ENCODE measurements around the gene TRAPPC11.
"Not testable (repeated sequence)": the region's sequence is repeated elsewhere in the genome, so short reads cannot be mapped to it uniquely, and the experiment has no call there.

TRAPPC11 gene

DNA sequence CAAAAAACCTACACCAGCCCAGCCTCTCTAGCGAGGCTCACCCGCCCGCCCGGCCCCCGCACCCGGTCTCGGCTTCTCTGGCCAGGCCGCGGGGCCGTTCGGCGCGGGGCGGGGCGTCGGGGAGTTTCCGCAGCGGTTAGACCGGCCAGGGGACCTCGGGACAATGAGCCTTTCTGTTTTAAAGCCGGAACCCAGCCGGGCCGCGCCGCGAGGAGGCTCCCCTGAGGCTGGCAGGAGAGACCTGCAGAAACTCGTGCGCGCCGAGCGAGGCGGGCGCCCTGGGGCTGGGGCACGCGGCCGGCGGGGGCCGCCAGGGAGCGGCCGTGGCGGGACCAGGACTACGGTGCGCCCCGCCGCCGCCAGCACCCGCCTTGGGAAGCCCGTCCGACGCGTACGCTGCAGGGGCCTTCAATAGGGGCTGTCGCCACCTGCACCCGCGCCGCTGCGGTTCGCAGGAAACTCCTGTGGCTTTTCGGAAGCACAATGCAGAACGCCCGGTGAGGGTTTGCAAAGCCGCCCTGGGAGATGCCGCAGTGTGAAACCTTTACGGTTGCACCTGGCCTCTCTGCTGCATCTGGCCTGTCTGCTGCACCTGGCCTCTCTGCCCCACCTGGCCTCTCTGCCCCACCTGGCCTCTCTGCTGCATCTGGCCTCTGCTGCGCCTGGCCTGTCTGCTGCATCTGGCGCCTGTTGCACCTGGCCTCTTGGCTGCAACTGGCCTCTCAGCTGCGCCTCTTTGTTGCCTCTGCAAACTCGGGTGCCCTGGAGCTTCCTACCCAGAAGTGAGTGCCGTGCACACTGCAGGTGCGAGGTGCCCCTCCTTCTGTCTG lies 63.9 kb downstream of the TRAPPC11 start:
- no peak for FAIRE-seq

DNA sequence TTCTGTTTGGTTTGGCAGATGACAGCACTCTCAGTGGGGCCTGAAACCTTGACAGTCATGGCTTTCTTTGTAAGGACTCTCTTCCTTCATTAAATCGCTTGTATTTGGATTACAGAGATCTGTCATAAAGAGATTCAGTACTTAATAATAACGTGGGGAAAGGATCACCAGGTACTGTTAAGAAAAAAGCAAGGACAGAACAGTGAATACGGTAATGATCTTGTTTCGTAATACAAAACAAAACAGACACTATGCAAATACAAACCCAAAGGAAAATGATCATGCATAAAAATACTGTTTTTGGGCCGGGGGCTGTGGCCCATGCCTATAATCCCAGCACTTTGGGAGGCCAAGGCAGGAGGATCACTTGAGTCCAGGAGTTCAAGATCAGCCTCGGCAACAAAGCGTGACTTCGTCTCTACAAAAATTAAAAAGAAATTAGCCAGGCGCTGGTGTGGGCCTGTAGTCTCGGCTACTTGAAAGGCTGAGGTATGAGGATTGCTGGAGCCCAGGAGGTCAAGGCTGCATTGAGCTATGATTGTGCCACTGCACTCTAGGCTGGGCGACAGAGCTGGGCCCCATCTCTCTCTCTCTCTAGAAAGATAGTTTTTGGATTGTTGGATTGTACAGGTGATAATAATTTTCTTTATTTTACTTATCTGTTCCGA lies 64.6 kb downstream of the TRAPPC11 start:
- FAIRE-seq: no peak

DNA sequence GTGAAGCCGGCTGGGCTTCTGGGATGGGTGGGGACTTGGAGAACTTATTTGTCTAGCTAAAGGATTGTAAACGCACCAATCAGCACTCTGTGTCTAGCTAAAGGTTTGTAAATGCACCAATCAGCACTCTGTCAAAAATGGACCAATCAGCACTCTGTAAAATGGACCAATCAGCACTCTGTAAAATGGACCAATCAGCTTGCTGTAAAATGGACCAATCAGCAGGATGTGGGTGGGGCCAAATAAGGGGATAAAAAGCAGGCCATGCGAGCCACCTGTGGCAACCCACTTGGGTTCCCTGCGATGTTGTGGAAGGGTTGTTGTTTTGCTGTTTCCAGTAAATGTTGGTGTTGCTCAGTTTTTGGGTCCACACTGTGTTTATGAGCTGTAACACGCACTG lies 66.5 kb downstream of the TRAPPC11 start:
- FAIRE-seq: not testable (repeated sequence)

DNA sequence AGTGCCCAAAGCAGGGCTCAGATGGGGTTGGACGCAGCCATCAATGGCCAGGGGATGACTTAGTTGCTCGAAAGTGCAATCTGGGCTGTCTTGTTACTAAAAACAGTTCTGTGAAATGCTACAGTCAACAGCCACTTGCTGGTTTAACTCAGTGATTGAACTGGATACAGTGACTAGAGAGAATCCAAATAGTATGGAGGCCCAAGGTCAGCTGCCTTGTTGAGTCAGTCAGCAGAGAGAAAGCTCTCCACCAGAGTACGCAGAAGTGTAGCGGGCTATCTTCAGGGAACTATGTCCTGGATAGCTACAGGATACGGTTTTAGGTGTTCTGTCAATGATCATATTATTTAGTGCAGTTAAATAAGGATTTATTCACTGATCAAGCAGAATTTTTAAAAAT lies 68.4 kb downstream of the TRAPPC11 start:
- FAIRE-seq: no peak

DNA sequence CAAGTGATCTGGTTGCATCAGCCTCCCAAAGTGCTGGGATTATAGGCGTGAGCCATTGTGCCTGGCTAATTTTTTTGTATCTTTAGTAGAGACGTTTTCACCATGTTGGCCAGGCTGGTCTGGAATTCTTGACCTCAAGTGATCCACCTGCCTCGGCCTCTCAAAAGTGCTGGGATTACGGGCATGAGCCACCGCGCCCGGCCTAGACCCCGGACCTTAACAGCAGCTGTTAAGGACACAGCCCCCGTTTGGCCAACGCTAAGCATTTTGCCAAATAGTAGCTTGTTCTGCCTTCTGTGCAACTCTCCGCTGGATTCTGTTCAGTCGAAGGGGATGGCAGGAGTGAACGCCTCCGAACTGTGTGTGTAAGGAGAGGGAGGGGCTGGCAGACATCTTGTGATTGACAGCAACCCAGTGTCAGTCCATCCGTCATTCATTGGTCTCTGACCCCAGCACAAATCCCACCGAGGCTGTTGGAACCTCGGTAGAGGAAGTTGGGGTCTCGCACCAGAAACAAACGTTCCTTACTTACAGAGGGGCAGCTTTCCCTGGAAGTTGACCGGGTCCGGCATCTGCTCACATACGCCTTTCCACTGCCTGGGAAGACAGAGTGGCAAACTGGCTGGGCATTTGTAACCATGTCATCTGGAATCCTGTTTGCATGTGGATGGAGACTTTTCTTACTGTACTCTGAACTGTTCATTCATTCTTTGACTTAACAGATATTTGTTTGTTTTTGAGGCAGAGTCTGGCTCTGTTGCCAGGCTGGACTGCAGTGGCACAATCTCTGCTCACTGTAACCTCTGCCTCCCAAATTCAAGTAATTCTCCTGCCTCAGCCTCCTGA lies 69.4 kb downstream of the TRAPPC11 start:
- FAIRE-seq: no peak

DNA sequence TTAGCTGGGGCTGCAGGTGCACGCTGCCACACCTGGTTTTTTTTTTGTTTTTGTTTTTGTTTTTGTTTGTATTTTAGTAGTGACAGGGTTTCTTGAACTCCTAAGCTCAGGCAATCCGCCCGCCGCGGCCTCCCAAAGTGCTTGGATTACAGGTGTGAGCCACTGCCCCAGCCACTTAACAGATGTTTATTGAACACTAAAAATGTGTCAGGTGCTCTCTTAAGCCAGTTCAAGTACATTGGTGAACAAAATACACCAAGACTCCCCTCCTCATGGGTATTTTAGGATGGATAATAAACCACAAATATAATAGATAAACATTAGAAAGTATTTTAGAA lies 69.9 kb downstream of the TRAPPC11 start:
- FAIRE-seq: no peak

- no peak for FAIRE-seq
Measured at GRCh38 chr4:183729430-183730328, 70.6 kb downstream of the TRAPPC11 start.

- no peak for FAIRE-seq
Measured at GRCh38 chr4:183732296-183732695, 73.2 kb downstream of the TRAPPC11 start.

DNA sequence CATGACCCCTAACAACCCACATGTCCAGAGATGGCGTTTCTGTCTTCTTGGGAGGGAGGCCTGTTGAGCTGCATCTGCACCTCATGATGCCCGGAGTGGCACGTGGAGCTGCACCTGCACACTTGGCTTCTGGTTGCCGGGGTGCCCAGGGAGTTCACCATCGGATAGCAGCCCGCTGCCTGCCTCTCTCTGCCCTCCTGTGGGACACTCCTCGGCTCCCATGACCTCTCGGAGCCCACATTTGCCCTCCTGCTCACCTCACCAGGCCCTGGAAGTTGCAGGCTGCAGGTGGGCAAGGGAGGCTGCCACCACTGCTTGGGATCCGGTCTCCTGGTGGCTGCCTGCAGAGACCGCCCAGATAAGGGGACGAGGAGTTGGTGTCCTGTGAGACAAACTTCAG lies 74.1 kb downstream of the TRAPPC11 start:
- FAIRE-seq: no peak

DNA sequence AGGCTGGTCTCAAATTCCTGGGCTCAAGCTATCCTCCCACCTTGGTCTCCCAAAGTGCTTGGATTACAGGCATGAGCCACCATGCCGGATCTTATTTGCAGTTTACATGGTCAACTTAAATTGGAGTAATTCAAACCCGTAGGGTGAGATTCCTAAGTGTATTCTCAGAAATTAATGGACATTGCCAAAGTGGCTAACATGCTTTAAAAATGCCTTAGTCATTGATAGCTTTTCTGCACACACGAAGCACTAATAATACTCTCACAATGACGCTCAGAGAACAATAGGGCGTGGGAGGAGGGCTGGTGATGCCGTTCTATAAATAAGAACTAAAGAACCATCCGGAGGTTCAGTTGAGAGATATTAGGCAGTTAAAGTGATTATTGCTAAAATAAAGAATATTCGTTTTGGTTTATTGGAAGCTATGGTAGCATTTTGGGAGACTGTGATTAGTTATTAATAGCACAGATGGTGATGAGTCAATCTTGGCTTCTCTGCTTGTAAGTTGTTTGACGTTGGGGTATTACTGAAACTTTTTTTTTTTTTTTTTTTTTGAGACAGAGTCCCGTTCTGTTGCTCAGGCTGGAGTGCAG lies 79.1 kb downstream of the TRAPPC11 start:
- no peak for FAIRE-seq

DNA sequence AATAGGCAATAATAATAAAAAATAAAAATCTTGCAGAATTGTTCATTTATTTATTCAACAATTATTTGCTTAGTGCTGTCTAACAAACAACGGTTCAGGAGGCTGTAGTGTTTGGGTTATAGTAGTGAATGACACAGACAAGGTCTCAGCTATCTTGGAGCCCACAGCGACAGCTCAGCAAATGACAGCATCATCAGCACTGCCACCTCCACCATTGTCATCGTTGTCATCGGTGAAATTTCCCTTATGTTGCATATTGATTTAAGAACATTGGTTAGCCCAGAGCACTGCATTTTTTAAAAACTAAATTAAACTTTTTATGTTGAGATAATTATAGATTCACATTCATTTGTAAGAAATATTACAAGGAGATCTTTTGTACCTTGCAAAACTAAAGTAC lies 79.9 kb downstream of the TRAPPC11 start:
- FAIRE-seq: no peak

- no peak for FAIRE-seq
Measured at GRCh38 chr4:183746305-183747229, 87.5 kb downstream of the TRAPPC11 start.

DNA sequence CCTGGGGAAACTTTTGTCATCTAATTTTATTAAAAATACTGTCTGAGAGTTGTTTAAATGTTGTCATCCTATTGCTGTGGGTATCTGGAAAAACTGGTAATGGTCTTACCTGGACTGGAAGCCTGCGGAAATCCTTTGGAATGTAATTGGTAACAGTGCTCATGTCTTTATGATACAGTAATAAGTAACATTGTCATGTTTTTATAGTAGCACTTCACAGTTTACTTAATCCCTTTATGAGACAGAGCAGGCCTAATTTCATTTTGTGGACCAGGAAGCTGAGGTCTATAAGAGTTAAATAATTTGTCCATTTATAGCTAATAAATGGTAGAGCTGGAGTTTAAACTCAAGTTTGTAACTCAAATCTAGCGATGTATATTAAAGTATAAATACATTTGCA lies 88.3 kb downstream of the TRAPPC11 start:
- FAIRE-seq: no peak

DNA sequence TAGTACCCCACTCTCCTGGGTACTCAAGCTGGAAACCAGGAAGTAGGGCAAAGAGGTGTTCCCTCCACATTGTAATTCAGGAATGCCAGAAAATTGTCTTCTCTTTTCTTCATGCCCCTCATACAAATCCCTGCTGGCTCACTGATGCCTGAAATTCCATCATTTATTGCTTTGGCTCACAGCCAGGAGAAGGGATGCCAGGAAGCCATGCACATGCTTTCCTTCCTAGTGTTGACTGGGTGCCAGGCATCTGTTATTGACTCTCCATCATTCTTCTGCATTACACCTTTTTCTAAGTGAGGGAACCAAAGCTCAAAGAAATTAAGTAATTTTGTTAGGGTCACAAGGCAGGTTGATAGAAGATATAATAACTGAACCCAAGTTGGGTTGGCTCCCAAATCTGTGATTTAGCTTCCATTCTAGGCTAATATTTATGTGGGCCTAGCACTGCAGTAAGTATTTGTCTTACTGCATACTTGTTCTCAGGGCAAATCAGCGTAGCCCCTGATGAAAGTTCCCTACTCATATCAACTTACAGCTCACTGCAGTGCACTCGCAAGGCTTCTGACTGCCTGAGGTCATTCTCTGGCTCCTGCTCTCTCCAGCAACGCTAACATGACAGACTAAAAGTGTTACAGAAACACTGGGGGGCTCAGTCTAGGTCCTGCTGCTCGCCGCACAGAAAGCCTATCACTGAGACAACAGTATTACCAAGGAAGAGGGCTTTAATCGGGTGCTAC lies 89.0 kb downstream of the TRAPPC11 start:
- no peak for FAIRE-seq

- no peak for FAIRE-seq
Measured at GRCh38 chr4:183751106-183751505, 92.0 kb downstream of the TRAPPC11 start.

- no peak for FAIRE-seq
Measured at GRCh38 chr4:183755596-183755995, 96.5 kb downstream of the TRAPPC11 start.

- no peak for FAIRE-seq
Measured at GRCh38 chr4:183757060-183757459, 98.0 kb downstream of the TRAPPC11 start.

DNA sequence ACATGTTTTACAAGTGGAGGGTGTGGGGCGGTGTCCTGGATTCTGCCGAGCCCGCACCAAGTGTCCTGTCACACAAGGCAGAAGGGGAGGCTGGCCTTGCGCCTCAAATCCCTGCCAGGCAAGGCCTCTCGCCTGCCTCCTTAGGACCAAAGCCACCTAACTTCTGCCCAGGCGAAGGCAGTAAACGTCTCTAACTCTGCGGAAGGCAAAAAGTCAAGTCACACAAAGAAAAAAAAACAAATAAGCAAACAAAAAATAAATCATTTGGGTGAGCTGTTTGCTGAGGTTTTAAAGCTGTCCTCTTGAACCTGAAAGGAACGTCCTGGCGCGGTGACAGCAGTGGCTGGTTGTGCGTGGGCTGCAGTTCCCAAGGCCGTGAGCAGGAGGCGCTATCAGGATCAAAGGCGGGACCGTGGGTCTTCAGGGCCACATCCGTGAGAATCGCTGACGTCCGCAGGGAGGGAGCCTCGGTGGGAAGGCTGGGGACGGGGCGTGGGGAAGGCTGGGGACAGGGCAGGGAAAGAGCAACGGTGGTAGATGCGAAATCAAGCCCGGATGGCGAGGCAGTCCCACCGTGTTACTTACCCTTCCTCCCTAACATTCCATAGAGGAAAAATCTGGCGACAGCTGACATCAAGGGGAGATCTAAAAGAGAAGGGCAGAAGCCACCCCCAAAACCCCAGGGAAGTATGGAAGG lies 99.1 kb downstream of the TRAPPC11 start:
- no peak for FAIRE-seq

- no peak for FAIRE-seq
Measured at GRCh38 chr4:183758758-183759447, 99.8 kb downstream of the TRAPPC11 start.
